A673 (cell line): ENCODE data around the gene PLCB4. TPM values are rescaled to one million over a fixed set of nuclear protein-coding genes. Genes with fewer than 3 reads are reported as not detected.

Experiments
- BruUV-seq: library from RNA; stranded (reverse); fragments of 400-500 nt; replicated peaks from 2 replicates; lab custom pipeline; 2021; lab: Mats Ljungman, UMichigan
- CTCF ChIA-PET: fragments of 300-600 bp; sonication (Branson Sonifier 250); formaldehyde crosslinking; loops from one replicate; lab custom pipeline; 2022; ENCODE audit warnings: antibody characterized with exemption; lab: Charles Lee
- POLR2A ChIA-PET: fragments of 300-600 bp; sonication (Branson Sonifier 250); formaldehyde crosslinking; loops from one replicate; lab custom pipeline; 2022; ENCODE audit warnings: antibody characterized with exemption; ENCODE audit not compliant: low non-redundant PET; lab: Charles Lee
- DNase-seq: peaks from one replicate; pipeline ENCODE4 v3.0.0-alpha.2; 2015; ENCODE audit warnings: low spot score
- H3K27ac ChIP-seq: fragments of 200-600 bp; sonication (generic); 2 replicates; pipeline ENCODE4 v1.5.1; 2016; ENCODE audit warnings: mixed run types, low read depth, mild to moderate bottlenecking, mixed read lengths, antibody characterized with exemption, low read length; ENCODE audit not compliant: poor library complexity, severe bottlenecking
- H3K27me3 ChIP-seq: fragments of 200-600 bp; sonication (generic); replicated peaks from 2 replicates; pipeline ENCODE4 v1.6.1; 2017; ENCODE audit warnings: mixed run types, low read depth, mild to moderate bottlenecking, mixed read lengths, antibody characterized with exemption, low read length; ENCODE audit not compliant: insufficient read depth, poor library complexity
- H3K36me3 ChIP-seq: fragments of 200-600 bp; sonication (generic); 2 replicates; pipeline ENCODE4 v1.6.1; 2016; ENCODE audit warnings: mixed run types, mild to moderate bottlenecking, mixed read lengths, antibody characterized with exemption, low read length; ENCODE audit not compliant: insufficient read depth, poor library complexity, severe bottlenecking
- H3K4me1 ChIP-seq: fragments of 200-600 bp; sonication (generic); 2 replicates; pipeline ENCODE4 v1.6.1; 2017; ENCODE audit warnings: mixed run types, mild to moderate bottlenecking, mixed read lengths, antibody characterized with exemption, low read length; ENCODE audit not compliant: insufficient read depth, poor library complexity, severe bottlenecking
- H3K4me3 ChIP-seq: fragments of 200-600 bp; sonication (generic); 2 replicates; pipeline ENCODE4 v1.5.1; 2016; ENCODE audit warnings: low read depth, mixed run types, mild to moderate bottlenecking, mixed read lengths, low read length; ENCODE audit not compliant: poor library complexity, severe bottlenecking
- H3K9me3 ChIP-seq: fragments of 200-600 bp; sonication (generic); 2 replicates; pipeline ENCODE4 v1.6.1; 2016; ENCODE audit warnings: mixed run types, low read depth, mild to moderate bottlenecking, mixed read lengths, antibody characterized with exemption, low read length; ENCODE audit not compliant: poor library complexity, severe bottlenecking
- EZH2 ChIP-seq: fragments of 200-600 bp; sonication (generic); IDR thresholded peaks from 2 replicates; pipeline ENCODE4 v1.6.1; 2017; ENCODE audit warnings: borderline replicate concordance, low read depth, mild to moderate bottlenecking, mixed read lengths, antibody characterized with exemption, low read length; ENCODE audit not compliant: poor library complexity, severe bottlenecking
- intact Hi-C: fragments of 100-400 bp; cut with micrococcal nuclease; formaldehyde crosslinking; loops from one replicate; pipeline ENCODE4 v1.10.0; 2022; ENCODE audit not compliant: unreplicated experiment
- total RNA-seq: library from RNA; stranded (reverse); gene quantifications from 2 replicates; pipeline ENCODE4 v1.2.3, GENCODE V29; 2021
- TF ChIP-seq, protein P1 (sequence below): fragments of 300-800, 200-600 bp; sonication (generic); conservative IDR thresholded peaks from 2 replicates; pipeline ENCODE4 v1.5.1; 2017; ENCODE audit warnings: low read depth, mild to moderate bottlenecking, antibody characterized with exemption, low read length, moderate library complexity, mixed read lengths

Gene PLCB4
- total RNA-seq, 1 experiment from 2014 or later: 6.2 TPM

- H3K4me1 ChIP-seq: no peaks in the 10 kb centered on the region
- POLR2A ChIA-PET: interaction anchor here (0.6 kb wide), 1 partner anchor 1503 kb away, joined by 13 read pairs; no protein-coding TSS in a partner anchor
- TF ChIP-seq, protein P1, sequence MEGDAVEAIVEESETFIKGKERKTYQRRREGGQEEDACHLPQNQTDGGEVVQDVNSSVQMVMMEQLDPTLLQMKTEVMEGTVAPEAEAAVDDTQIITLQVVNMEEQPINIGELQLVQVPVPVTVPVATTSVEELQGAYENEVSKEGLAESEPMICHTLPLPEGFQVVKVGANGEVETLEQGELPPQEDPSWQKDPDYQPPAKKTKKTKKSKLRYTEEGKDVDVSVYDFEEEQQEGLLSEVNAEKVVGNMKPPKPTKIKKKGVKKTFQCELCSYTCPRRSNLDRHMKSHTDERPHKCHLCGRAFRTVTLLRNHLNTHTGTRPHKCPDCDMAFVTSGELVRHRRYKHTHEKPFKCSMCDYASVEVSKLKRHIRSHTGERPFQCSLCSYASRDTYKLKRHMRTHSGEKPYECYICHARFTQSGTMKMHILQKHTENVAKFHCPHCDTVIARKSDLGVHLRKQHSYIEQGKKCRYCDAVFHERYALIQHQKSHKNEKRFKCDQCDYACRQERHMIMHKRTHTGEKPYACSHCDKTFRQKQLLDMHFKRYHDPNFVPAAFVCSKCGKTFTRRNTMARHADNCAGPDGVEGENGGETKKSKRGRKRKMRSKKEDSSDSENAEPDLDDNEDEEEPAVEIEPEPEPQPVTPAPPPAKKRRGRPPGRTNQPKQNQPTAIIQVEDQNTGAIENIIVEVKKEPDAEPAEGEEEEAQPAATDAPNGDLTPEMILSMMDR: no peak
- TF ChIP-seq EZH2: no peak
- no TSS peak for BruUV-seq
- intact Hi-C loops: no loop called here
- CTCF ChIA-PET: no interaction called here
- H3K27me3 ChIP-seq: no peaks in the 10 kb centered on the region
- no peak overlapping the region for H3K27ac ChIP-seq
- DNase-seq: no peak
- no peak overlapping the region for H3K4me3 ChIP-seq
- H3K36me3 ChIP-seq: no peaks in the 10 kb centered on the region
- no peaks in the 10 kb centered on the region for H3K9me3 ChIP-seq
Measured at GRCh38 chr20:9388813-9389161, 319.9 kb downstream of the PLCB4 start.

DNA sequence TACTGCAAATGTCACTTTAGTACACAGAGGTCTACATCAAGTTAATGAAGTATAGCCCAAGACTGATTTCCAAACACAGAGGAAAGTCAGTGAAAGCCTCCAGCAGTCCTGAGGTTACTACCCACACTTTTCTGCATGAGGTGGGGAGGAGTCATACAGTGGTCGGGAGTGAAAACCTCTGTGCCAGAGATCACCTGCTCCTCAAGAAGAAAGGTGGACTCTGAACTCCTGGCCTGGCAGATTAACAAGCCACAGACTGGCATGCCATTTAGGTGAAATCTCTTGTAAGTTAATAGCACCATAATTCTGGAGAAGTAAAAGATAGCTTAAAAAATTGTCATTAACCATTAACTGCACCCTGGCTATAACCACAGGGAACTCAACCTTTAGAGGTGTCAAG is 320.5 kb downstream of the PLCB4 start:
- DNase-seq: no peak
- H3K4me3 ChIP-seq: no peak overlapping the region
- H3K9me3 ChIP-seq: no peaks in the 10 kb centered on the region
- H3K4me1 ChIP-seq: no peaks in the 10 kb centered on the region
- H3K36me3 ChIP-seq: no peaks in the 10 kb centered on the region
- POLR2A ChIA-PET: interaction anchor here (0.6 kb wide), 1 partner anchor 1504 kb away, joined by 13 read pairs; no protein-coding TSS in a partner anchor
- H3K27ac ChIP-seq: no peak overlapping the region
- H3K27me3 ChIP-seq: no peaks in the 10 kb centered on the region
- no TSS peak for BruUV-seq
- no peak for TF ChIP-seq EZH2
- TF ChIP-seq, protein P1: no peak
- intact Hi-C loops: no loop called here
- CTCF ChIA-PET: no interaction called here

- TF ChIP-seq, protein P1: no peak
- TF ChIP-seq EZH2: no peak
- CTCF ChIA-PET: no interaction called here
- no TSS peak for BruUV-seq
- POLR2A ChIA-PET: no interaction called here
- H3K36me3 ChIP-seq: no peaks in the 10 kb centered on the region
- H3K4me1 ChIP-seq: no peaks in the 10 kb centered on the region
- intact Hi-C loops: no loop called here
- no peaks in the 10 kb centered on the region for H3K9me3 ChIP-seq
- no peaks in the 10 kb centered on the region for H3K27me3 ChIP-seq
- H3K4me3 ChIP-seq: no peak overlapping the region
- DNase-seq: no peak
- H3K27ac ChIP-seq: no peak overlapping the region
Measured at GRCh38 chr20:9390441-9390840, 321.6 kb downstream of the PLCB4 start.
